NCI-H2029 treated with DMSO at 0.1 percent for 48 hours (cell line): Measurements from ENCODE around the gene CRY2.

Experiments used
- DNase-seq: peaks from one replicate; lab custom pipeline; 2025; lab: John Stamatoyannopoulos, UW

CRY2 gene

DNA sequence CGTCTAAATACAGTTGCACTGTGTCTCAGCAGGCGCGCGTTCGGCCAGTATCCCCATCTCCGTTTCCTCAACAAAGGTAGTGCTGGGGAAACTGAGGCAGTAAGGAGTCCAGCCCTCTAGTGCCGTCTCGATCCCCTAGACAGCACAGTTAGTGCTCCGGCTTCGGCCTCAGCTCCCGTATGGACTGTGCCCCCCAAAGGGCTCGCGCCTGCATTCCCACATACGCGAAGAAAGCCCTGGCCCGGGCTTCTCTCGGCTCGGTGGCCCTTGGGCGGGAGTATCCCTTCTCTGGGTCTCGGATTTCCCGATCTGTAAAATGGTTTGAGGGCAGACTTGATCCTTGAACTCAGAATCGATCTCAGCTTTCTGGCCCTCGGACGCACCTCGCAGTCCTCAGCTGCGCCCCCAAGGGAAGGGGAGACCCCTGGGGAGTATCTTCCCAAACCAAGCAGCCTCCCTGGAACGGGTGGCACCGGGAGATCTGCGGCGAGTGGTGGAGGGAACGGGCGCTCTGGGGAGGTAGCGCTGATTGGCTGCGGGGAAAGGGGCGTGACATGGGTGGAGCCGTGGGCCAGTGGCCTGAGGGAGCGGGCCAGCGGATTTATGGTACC lies 71.2 kb downstream of the CRY2 start:
- DNase-seq = peak; percentile 53

- DNase-seq = no peak
Observed at GRCh38 chr11:45918962-45919675, 71.8 kb downstream of the CRY2 start.

- DNase-seq = no peak
Observed at GRCh38 chr11:45919806-45920530, 72.7 kb downstream of the CRY2 start.

- no peak for DNase-seq
Observed at GRCh38 chr11:45920531-45921477, 73.5 kb downstream of the CRY2 start.

- DNase-seq = peak; percentile 79
Observed at GRCh38 chr11:45921561-45922424, 74.5 kb downstream of the CRY2 start.

GRCh38 chr11:45922425-45923082 lies 75.3 kb downstream of the CRY2 start, which contains the start of gene LARGE2:
LARGE2 (plus strand) TSS chr11:45922656; CDS start chr11:45922883, 227 bp downstream.
- DNase-seq = no peak

- no peak for DNase-seq
Observed at GRCh38 chr11:45924036-45924915, 77.0 kb downstream of the CRY2 start.

DNA sequence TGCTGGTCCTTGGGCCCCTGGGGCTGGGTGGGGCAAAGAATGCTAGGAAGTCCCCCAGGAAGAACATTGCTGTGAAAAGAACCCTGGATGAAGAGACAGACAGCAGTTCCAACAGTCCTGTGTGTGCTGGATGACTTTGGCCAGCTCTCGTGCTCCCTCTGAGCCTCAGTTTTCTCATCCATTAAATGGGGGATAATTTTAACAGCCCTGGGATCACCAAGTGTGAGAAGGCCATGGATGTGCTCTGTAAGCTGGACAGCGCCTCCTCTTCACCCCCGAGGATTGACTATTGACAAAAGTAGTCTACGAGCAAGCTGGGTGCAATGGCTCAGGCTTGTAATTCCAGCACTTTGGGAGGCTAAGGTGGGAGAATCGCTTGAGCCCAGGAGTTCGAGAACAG lies 77.7 kb downstream of the CRY2 start:
- no peak for DNase-seq

GRCh38 chr11:45925550-45925949 lies 78.3 kb downstream of the CRY2 start:
- DNase-seq = no peak

GRCh38 chr11:45926001-45926401 lies 78.7 kb downstream of the CRY2 start:
- DNase-seq = no peak

DNA sequence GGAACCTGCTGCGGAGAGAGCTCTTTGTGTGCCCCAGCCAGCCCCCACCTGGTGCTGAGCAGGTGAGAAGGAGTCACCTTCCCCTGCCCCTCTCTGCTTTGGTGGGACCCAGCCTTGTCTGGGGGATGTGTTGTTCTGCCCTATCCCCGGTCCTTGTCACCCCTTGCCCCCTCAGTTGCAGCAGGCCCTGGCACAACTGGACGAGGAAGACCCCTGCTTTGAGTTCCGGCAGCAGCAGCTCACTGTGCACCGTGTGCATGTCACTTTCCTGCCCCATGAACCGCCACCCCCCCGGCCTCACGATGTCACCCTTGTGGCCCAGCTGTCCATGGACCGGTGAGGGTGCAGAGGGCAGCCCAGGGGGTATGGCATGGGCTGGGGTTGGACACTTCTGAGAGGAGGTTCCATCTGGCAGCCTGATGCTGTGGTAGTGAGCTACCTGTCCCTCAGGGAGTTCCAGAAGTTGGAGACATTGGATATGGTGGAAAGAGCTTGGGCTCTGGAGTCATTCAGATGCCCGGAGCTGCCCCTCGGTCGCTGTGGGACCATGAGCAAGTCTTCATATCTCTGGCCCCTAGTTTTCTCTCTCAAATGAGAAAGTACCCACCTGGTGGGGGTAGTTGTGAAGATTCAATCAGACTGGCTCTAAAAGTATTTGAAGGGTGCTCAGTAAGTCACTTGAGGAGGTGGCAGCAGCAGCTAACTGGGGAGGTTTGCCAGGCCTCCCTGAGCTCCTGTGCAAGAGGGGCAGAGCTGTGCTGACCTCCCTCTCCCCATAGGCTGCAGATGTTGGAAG lies 79.5 kb downstream of the CRY2 start:
- no peak for DNase-seq

- no peak for DNase-seq
Observed at GRCh38 chr11:45927332-45927683, 80.0 kb downstream of the CRY2 start.

- no peak for DNase-seq
Observed at GRCh38 chr11:45927684-45928413, 80.6 kb downstream of the CRY2 start.

- no peak for DNase-seq
Observed at GRCh38 chr11:45928535-45929215, 81.4 kb downstream of the CRY2 start.

DNA sequence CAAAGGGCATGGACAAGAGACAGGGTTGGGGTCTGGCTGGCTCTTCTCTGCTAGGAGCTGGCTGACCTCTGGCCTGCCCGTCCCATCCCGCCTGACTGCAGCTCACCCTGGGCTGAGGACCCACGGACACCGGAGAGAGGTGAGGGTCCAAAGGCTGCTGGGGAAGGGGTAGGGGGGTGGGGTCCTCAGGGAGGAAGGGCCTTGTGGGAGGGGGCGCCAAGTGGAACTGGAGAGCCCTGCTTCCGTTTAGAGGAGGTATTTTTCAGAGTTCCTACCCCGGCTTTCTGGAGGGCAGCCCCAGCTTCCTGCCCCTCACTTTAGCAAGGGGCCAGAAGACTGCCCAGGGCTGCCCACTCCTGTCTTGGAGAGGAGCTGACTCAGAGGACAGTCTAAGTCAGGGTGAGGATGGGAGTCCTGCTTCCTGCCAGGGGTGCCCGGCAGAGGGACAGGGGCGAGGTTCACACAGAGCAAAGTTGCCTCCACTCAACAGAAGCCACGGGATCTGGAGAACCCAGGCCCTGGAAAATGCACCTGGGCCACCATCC lies 82.3 kb downstream of the CRY2 start:
- no peak for DNase-seq

- peak; percentile 68 for DNase-seq
Observed at GRCh38 chr11:45930031-45930794, 82.9 kb downstream of the CRY2 start.
